HG02610 (cell line): ENCODE measurements around the gene MCM6.

Experiments
- ATAC-seq: cut with Tn5 transposase; IDR thresholded peaks from one replicate; pipeline ENCODE4 v1.9.1; 2021; ENCODE audit warnings: mild to moderate bottlenecking, moderate library complexity; ENCODE audit not compliant: unreplicated experiment

MCM6 gene

GRCh38 chr2:135791418-135792190, 84.6 kb downstream of the MCM6 start:
- no peak for ATAC-seq

GRCh38 chr2:135790423-135790822, 85.8 kb downstream of the MCM6 start:
- no peak for ATAC-seq
